ENCODE data around the gene ECI1.

GRCh38 chr16:2231016-2231931 lies 20.1 kb downstream of the ECI1 start:
- TF ChIP-seq POLR2A (IDR thresholded peaks at IDR 0.05; ENCODE audit: extremely low read depth, insufficient read length) (no peak), CTCF (IDR thresholded peaks at IDR 0.05; ENCODE audit: low read depth, low read length) (no peak)
